Measurements from ENCODE around the gene CLEC4F. TPM values are rescaled to one million over a fixed set of nuclear protein-coding genes. Genes with fewer than 3 reads are reported as not detected.

Gene CLEC4F
- polyA plus RNA-seq: under 1 TPM; 0.14 to 0.51 TPM

- no peaks in the 10 kb centered on the region for H3K4me1 ChIP-seq (ENCODE audit: control insufficient read depth in 2 of 2, insufficient read depth in 2 of 2, low read length in 1 of 2)
- H3K4me3 ChIP-seq (ENCODE audit: low read depth in 1 of 2, low read length in 2 of 2): no peak within 1 kb of the TSS
- H3K27ac ChIP-seq (ENCODE audit: low read depth in 2 of 2, low read length in 1 of 2): no peak within 1 kb of the TSS
- no peaks in the 10 kb centered on the region for H3K9me3 ChIP-seq (ENCODE audit: control insufficient read depth in 2 of 2, insufficient read depth in 1 of 2, low read depth in 1 of 2, low read length in 1 of 2)
- no peaks in the 10 kb centered on the region for H3K27me3 ChIP-seq (ENCODE audit: control insufficient read depth in 1 of 2, insufficient read depth in 2 of 2, low read length in 2 of 2)
- 74 to 82% methylated on average over 7 of the region's 7 CpGs for WGBS, 2 donors
- H3K36me3 ChIP-seq (ENCODE audit: control insufficient read depth in 2 of 2, insufficient read depth in 2 of 2, low read length in 1 of 2): no peaks in the 10 kb centered on the region
Observed at GRCh38 chr2:70820499-70820898, at the start of gene CLEC4F. TSS of gene CLEC4F (minus strand) at chr2:70820599. CDS start at chr2:70820523, 76 bp downstream.

GRCh38 chr2:70868970-70869369, 48.6 kb upstream of the CLEC4F start:
- 70 to 71% methylated on average over 1 of the region's 1 CpG for WGBS, 2 donors
- Histone ChIP-seq H3K27ac (ENCODE audit: low read depth in 2 of 2, low read length in 1 of 2) (no peak overlapping the region), H3K4me3 (ENCODE audit: low read depth in 1 of 2, low read length in 2 of 2) (no peak overlapping the region), H3K9me3 (ENCODE audit: control insufficient read depth in 2 of 2, insufficient read depth in 1 of 2, low read depth in 1 of 2, low read length in 1 of 2) (no peaks in the 10 kb centered on the region), H3K36me3 (ENCODE audit: control insufficient read depth in 2 of 2, insufficient read depth in 2 of 2, low read length in 1 of 2) (no peaks in the 10 kb centered on the region), H3K4me1 (ENCODE audit: control insufficient read depth in 2 of 2, insufficient read depth in 2 of 2, low read length in 1 of 2) (peaks cover 0 to 5% of the 10 kb centered on the region in 2 donors), H3K27me3 (ENCODE audit: control insufficient read depth in 1 of 2, insufficient read depth in 2 of 2, low read length in 2 of 2) (peaks cover 0 to 3% of the 10 kb centered on the region in 2 donors)

GRCh38 chr2:70861777-70862625, 41.6 kb upstream of the CLEC4F start:
- H3K27ac ChIP-seq (ENCODE audit: low read depth in 2 of 2, low read length in 1 of 2): no peak overlapping the region
- H3K4me3 ChIP-seq (ENCODE audit: low read depth in 1 of 2, low read length in 2 of 2): no peak overlapping the region
- H3K36me3 ChIP-seq (ENCODE audit: control insufficient read depth in 2 of 2, insufficient read depth in 2 of 2, low read length in 1 of 2): no peaks in the 10 kb centered on the region
- no peaks in the 10 kb centered on the region for H3K27me3 ChIP-seq (ENCODE audit: control insufficient read depth in 1 of 2, insufficient read depth in 2 of 2, low read length in 2 of 2)
- H3K4me1 ChIP-seq (ENCODE audit: control insufficient read depth in 2 of 2, insufficient read depth in 2 of 2, low read length in 1 of 2): no peaks in the 10 kb centered on the region
- WGBS, 2 donors: 17 to 24% methylated on average over 21 of the region's 21 CpGs
- H3K9me3 ChIP-seq (ENCODE audit: control insufficient read depth in 2 of 2, insufficient read depth in 1 of 2, low read depth in 1 of 2, low read length in 1 of 2): no peaks in the 10 kb centered on the region

GRCh38 chr2:70855667-70856066, 35.3 kb upstream of the CLEC4F start:
- Histone ChIP-seq H3K27ac (ENCODE audit: low read depth in 2 of 2, low read length in 1 of 2) (no peak overlapping the region), H3K9me3 (ENCODE audit: control insufficient read depth in 2 of 2, insufficient read depth in 1 of 2, low read depth in 1 of 2, low read length in 1 of 2) (no peaks in the 10 kb centered on the region), H3K27me3 (ENCODE audit: control insufficient read depth in 1 of 2, insufficient read depth in 2 of 2, low read length in 2 of 2) (no peaks in the 10 kb centered on the region), H3K36me3 (ENCODE audit: control insufficient read depth in 2 of 2, insufficient read depth in 2 of 2, low read length in 1 of 2) (no peaks in the 10 kb centered on the region), H3K4me1 (ENCODE audit: control insufficient read depth in 2 of 2, insufficient read depth in 2 of 2, low read length in 1 of 2) (no peaks in the 10 kb centered on the region), H3K4me3 (ENCODE audit: low read depth in 1 of 2, low read length in 2 of 2) (no peak overlapping the region)
- 86 to 90% methylated on average over 1 of the region's 1 CpG for WGBS, 2 donors

- Histone ChIP-seq H3K27ac (ENCODE audit: low read depth in 2 of 2, low read length in 1 of 2) (no peak overlapping the region), H3K27me3 (ENCODE audit: control insufficient read depth in 1 of 2, insufficient read depth in 2 of 2, low read length in 2 of 2) (no peaks in the 10 kb centered on the region), H3K4me1 (ENCODE audit: control insufficient read depth in 2 of 2, insufficient read depth in 2 of 2, low read length in 1 of 2) (no peaks in the 10 kb centered on the region), H3K4me3 (ENCODE audit: low read depth in 1 of 2, low read length in 2 of 2) (no peak overlapping the region), H3K36me3 (ENCODE audit: control insufficient read depth in 2 of 2, insufficient read depth in 2 of 2, low read length in 1 of 2) (no peaks in the 10 kb centered on the region), H3K9me3 (ENCODE audit: control insufficient read depth in 2 of 2, insufficient read depth in 1 of 2, low read depth in 1 of 2, low read length in 1 of 2) (no peaks in the 10 kb centered on the region)
- 87 to 90% methylated on average over 4 of the region's 4 CpGs for WGBS, 2 donors
Observed at GRCh38 chr2:70854411-70854810, 34.0 kb upstream of the CLEC4F start.

GRCh38 chr2:70852824-70853223, 32.4 kb upstream of the CLEC4F start:
- Histone ChIP-seq H3K36me3 (ENCODE audit: control insufficient read depth in 2 of 2, insufficient read depth in 2 of 2, low read length in 1 of 2) (no peaks in the 10 kb centered on the region), H3K4me3 (ENCODE audit: low read depth in 1 of 2, low read length in 2 of 2) (no peak overlapping the region), H3K27me3 (ENCODE audit: control insufficient read depth in 1 of 2, insufficient read depth in 2 of 2, low read length in 2 of 2) (no peaks in the 10 kb centered on the region), H3K9me3 (ENCODE audit: control insufficient read depth in 2 of 2, insufficient read depth in 1 of 2, low read depth in 1 of 2, low read length in 1 of 2) (no peaks in the 10 kb centered on the region), H3K4me1 (ENCODE audit: control insufficient read depth in 2 of 2, insufficient read depth in 2 of 2, low read length in 1 of 2) (no peaks in the 10 kb centered on the region), H3K27ac (ENCODE audit: low read depth in 2 of 2, low read length in 1 of 2) (no peak overlapping the region)
- 84 to 97% methylated on average over 1 of the region's 1 CpG for WGBS, 2 donors

- H3K4me1 ChIP-seq (ENCODE audit: control insufficient read depth in 2 of 2, insufficient read depth in 2 of 2, low read length in 1 of 2): no peaks in the 10 kb centered on the region
- H3K36me3 ChIP-seq (ENCODE audit: control insufficient read depth in 2 of 2, insufficient read depth in 2 of 2, low read length in 1 of 2): no peaks in the 10 kb centered on the region
- H3K27ac ChIP-seq (ENCODE audit: low read depth in 2 of 2, low read length in 1 of 2): no peak overlapping the region
- H3K9me3 ChIP-seq (ENCODE audit: control insufficient read depth in 2 of 2, insufficient read depth in 1 of 2, low read depth in 1 of 2, low read length in 1 of 2): no peaks in the 10 kb centered on the region
- no peaks in the 10 kb centered on the region for H3K27me3 ChIP-seq (ENCODE audit: control insufficient read depth in 1 of 2, insufficient read depth in 2 of 2, low read length in 2 of 2)
- no peak overlapping the region for H3K4me3 ChIP-seq (ENCODE audit: low read depth in 1 of 2, low read length in 2 of 2)
- 55 to 56% methylated on average over 4 of the region's 4 CpGs for WGBS, 2 donors
Observed at GRCh38 chr2:70851704-70852103, 31.3 kb upstream of the CLEC4F start.

GRCh38 chr2:70850925-70851324, 30.5 kb upstream of the CLEC4F start:
- Histone ChIP-seq H3K27ac (ENCODE audit: low read depth in 2 of 2, low read length in 1 of 2) (no peak overlapping the region), H3K4me1 (ENCODE audit: control insufficient read depth in 2 of 2, insufficient read depth in 2 of 2, low read length in 1 of 2) (no peaks in the 10 kb centered on the region), H3K36me3 (ENCODE audit: control insufficient read depth in 2 of 2, insufficient read depth in 2 of 2, low read length in 1 of 2) (no peaks in the 10 kb centered on the region), H3K27me3 (ENCODE audit: control insufficient read depth in 1 of 2, insufficient read depth in 2 of 2, low read length in 2 of 2) (no peaks in the 10 kb centered on the region), H3K9me3 (ENCODE audit: control insufficient read depth in 2 of 2, insufficient read depth in 1 of 2, low read depth in 1 of 2, low read length in 1 of 2) (no peaks in the 10 kb centered on the region), H3K4me3 (ENCODE audit: low read depth in 1 of 2, low read length in 2 of 2) (no peak overlapping the region)
- 56 to 59% methylated on average over 2 of the region's 2 CpGs for WGBS, 2 donors

- Histone ChIP-seq H3K36me3 (ENCODE audit: control insufficient read depth in 2 of 2, insufficient read depth in 2 of 2, low read length in 1 of 2) (no peaks in the 10 kb centered on the region), H3K27me3 (ENCODE audit: control insufficient read depth in 1 of 2, insufficient read depth in 2 of 2, low read length in 2 of 2) (no peaks in the 10 kb centered on the region), H3K27ac (ENCODE audit: low read depth in 2 of 2, low read length in 1 of 2) (no peak overlapping the region), H3K4me3 (ENCODE audit: low read depth in 1 of 2, low read length in 2 of 2) (no peak overlapping the region), H3K9me3 (ENCODE audit: control insufficient read depth in 2 of 2, insufficient read depth in 1 of 2, low read depth in 1 of 2, low read length in 1 of 2) (no peaks in the 10 kb centered on the region), H3K4me1 (ENCODE audit: control insufficient read depth in 2 of 2, insufficient read depth in 2 of 2, low read length in 1 of 2) (no peaks in the 10 kb centered on the region)
- 80% methylated on average over 7 of the region's 7 CpGs for WGBS, 2 donors
Observed at GRCh38 chr2:70842401-70842800, 22.0 kb upstream of the CLEC4F start.

Measured in esophagus (tissue), 2 donors.